Activated CD8-positive, alpha-beta memory T cell treated with anti-CD3 and anti-CD28 coated beads for 36 hours (primary cell): ENCODE measurements around the gene RTRAF. TPM values are rescaled to one million over a fixed set of nuclear protein-coding genes. Genes with fewer than 3 reads are reported as not detected.

Experiments used
- CTCF ChIA-PET: fragments of 350-600 bp; sonication (Branson Sonifier 250); formaldehyde crosslinking; loops from one replicate; lab custom pipeline; 2021; ENCODE audit warnings: antibody characterized with exemption; lab: Charles Lee
- POLR2A ChIA-PET: fragments of 350-600 bp; sonication (Branson Sonifier 250); formaldehyde crosslinking; loops from one replicate; lab custom pipeline; 2021; ENCODE audit warnings: antibody characterized with exemption; lab: Charles Lee
- total RNA-seq, 2 experiments: library from RNA; stranded (reverse); gene quantifications; one replicate each; pipeline ENCODE4 v1.2.3, GENCODE V29; 2021

Gene RTRAF
- total RNA-seq, 2 experiments from 2014 or later = 204 to 217 TPM

GRCh38 chr14:52040598-52040997, 51.3 kb downstream of the RTRAF start:
- CTCF ChIA-PET = no interaction called here
- POLR2A ChIA-PET = no interaction called here

DNA sequence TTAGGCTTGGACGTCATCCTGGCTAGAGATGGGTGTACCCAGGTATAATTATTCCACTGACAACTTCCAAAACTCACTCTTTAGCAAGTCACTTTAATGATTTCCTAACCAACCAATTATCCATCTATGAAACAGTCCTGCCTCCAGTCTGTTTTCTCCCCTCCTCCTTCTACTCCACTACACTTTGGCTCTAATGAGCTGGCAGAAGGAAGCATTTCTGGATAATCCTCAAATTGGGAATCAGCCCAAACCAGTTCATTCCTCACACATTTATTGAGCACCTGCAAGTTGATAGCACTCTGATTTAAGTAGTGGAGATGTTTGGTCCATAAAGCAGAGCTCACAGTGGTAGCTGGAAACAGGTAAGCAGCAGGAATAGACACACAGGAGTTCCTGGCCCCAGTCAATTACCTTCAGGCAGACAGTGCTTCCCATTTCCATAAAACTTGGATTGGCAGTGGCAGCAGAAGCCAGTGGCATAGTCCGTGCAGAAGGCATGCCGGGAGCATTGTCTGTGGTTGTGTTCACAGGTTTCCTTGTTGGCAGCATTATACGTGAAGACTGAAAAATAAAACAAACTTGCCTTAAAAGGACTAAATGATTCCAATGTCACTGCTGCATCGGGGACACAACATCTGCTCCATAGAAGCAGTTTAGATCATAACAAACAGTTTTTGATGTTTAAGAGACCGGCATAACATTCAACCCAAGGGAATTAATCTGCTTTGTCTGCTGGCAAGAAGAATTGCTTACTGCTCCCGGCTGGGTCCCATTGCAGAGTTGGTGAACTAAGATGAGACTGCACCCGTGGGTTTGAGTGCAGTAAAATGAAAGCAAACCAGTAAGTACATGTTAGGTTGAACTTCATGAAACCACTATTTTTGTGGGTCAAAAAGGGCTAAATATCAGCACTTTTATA, 53.3 kb downstream of the RTRAF start:
- ChIA-PET CTCF (interaction anchor here (0.5 to 1.7 kb wide), 3 partner anchors 8 to 89 kb away, joined by 3 to 4 read pairs (median 3); no protein-coding TSS in a partner anchor), POLR2A (no interaction called here)

GRCh38 chr14:52043690-52044089, 54.3 kb downstream of the RTRAF start:
- POLR2A ChIA-PET = interaction anchor here (0.7 kb wide), 1 partner anchor 11 kb away, joined by 4 read pairs; no protein-coding TSS in a partner anchor
- CTCF ChIA-PET = interaction anchor here (0.6 to 1.7 kb wide), 3 partner anchors 9 to 88 kb away, joined by 3 to 5 read pairs (median 4); no protein-coding TSS in a partner anchor

GRCh38 chr14:52044791-52045522, 55.6 kb downstream of the RTRAF start:
- POLR2A ChIA-PET = no interaction called here
- CTCF ChIA-PET = interaction anchor here (0.6 kb wide), 2 partner anchors 67 to 687 kb away, joined by 3 read pairs; no protein-coding TSS in a partner anchor

GRCh38 chr14:52046376-52046917, 57.1 kb downstream of the RTRAF start:
- ChIA-PET CTCF (no interaction called here), POLR2A (interaction anchor here (0.6 kb wide), 1 partner anchor 179 kb away, joined by 4 read pairs; no protein-coding TSS in a partner anchor)

GRCh38 chr14:52048116-52048515, 58.8 kb downstream of the RTRAF start:
- ChIA-PET POLR2A (no interaction called here), CTCF (interaction anchor here (1.3 kb wide), 1 partner anchor 52 kb away, joined by 3 read pairs; no protein-coding TSS in a partner anchor)

DNA sequence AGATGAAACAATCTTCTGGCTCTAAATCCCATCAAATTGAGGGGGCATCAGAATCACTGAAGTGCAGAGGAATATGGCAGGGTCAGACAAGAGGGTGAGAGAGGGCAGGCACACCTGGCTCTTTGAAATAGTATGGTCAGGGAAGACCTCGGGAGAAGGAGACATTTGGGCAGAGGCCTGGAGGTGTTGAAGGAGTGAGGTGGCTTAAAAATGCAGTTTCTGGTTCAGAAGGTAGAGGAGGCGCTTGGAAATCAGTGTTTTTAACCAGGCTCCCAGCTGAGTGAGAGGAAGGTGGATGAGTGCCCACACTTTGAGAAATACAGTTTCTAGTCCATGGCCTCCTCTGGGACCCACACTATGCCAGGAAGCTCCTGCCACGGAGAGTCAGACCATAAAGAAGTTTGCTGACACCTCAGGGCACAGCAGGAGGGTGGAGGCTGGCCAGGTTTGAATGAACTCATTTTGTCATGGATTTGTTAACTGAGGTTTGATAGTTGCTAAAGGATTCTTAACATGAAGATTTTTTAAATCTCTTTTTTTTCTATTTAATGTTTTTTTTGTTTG, 59.4 kb downstream of the RTRAF start:
- CTCF ChIA-PET = no interaction called here

DNA sequence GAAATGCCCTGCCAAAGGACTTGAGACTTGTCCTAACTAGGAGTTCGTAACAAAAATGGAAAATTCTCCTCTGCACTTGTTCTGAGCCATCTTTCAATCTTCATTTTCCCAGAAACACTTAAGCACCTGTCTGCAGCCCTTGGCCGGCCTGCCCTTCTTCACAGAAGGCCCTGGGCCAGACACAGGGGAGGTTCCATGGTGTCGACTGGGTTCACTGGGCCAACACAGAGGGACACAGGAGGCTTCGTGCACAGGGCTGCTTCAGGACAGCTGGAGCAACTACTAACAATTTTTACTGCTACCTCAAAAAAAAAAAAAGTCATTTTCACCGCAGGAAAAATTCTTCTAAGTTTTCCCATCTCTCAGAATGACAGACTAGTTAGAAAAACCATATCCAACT, 59.9 kb downstream of the RTRAF start:
- POLR2A ChIA-PET = no interaction called here
- CTCF ChIA-PET = no interaction called here

More for the DNA sequence above, 59.4 kb downstream of the RTRAF start:
- POLR2A ChIA-PET = no interaction called here

DNA sequence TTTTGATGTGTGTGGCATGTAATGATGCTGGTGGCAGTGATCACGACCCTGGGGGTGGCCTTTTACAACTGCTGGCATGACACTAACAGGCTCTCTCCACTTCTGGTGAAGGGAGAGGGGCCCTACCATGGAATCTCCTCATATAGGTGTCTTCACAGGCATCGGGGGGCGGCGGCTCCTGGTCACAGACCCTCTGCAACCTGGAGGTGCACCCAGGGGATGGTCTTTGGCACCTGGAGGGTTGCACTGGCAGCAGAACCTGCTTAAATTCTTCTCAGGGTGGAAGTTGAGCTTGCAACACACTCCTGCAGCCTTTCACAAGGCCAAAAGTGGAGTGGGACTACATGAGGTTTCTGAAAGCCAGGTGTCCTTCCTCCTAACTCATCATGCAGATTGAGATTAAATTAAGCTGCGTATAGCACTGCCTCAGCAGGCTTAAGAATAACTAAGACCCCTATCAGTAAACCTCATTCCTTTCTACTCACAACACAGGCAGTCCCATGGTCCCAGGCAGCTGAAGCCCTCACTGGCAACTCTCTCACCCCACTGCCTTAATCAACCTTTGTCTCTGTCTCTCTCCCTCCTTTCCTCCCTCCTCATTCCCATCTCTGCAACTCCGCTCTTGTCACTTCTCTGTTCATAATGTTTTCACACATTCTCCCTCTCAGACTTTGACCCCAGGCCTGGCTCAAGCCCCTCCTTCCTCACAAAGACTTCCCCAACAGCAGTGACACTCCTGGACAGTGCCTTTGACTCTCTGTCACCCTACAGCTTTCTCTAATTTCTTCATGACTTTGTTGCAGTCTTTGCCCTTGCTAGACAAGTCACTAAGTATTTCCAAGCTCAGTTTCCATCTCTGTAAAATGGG, 60.6 kb downstream of the RTRAF start:
- POLR2A ChIA-PET = no interaction called here
- CTCF ChIA-PET = no interaction called here

GRCh38 chr14:52051251-52051650, 61.9 kb downstream of the RTRAF start:
- ChIA-PET POLR2A (no interaction called here), CTCF (interaction anchor here (1.0 kb wide), 1 partner anchor 15 kb away, joined by 3 read pairs; no protein-coding TSS in a partner anchor)

DNA sequence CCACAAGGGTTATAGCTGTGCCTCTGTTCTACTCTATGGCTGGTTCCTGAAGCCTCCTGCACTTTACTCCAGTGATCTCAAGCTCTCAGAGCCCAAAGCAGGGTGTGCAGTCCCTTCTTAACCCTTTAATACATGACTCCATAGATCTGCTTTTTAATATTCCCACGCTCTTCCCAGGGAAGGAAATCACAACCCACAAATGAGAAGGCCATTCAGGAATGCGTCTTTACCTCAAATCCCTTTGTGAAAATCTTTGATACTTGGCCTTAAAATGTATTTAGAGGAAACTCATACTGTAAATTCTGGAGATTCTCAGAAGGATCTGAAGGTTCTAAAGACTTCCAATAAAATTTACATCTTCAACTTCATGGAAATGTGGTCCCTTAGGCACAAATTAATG, 62.5 kb downstream of the RTRAF start:
- POLR2A ChIA-PET = no interaction called here
- CTCF ChIA-PET = interaction anchor here (1.0 kb wide), 1 partner anchor 16 kb away, joined by 3 read pairs; no protein-coding TSS in a partner anchor

DNA sequence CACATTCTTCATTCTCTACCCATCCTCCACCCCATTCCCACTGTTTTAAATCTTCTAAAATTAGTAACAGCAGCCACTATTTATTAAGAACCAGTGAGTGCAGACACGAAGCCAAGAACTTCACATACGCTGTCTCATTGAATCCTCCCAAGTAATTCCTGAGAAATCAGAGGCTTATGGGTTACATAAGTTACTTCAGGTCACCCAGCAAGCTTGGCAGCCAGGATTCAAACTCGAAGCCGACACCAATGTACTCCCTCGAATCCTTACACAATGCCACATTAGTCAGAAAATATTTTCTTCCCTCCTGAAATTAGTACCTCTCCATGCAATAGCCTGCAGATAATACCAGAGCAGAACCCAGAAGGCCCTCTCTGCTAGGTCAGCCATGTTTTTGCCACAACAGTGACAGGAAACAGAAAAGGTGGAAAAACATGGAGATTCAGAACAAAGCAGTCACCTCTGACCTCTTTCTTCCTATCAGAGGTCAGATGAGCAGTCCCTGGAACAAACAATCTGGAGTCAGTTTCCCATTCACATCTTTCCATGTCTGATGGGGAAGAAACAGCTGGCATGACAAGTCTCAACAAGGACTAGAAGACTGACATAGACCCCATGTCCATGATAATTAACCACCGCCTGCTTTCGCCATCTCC, 63.1 kb downstream of the RTRAF start:
- ChIA-PET POLR2A (no interaction called here), CTCF (interaction anchor here (1.0 kb wide), 1 partner anchor 17 kb away, joined by 3 read pairs; no protein-coding TSS in a partner anchor)

GRCh38 chr14:52053044-52053443, 63.7 kb downstream of the RTRAF start:
- POLR2A ChIA-PET = no interaction called here
- CTCF ChIA-PET = no interaction called here

- ChIA-PET POLR2A (no interaction called here), CTCF (no interaction called here)
Measured at GRCh38 chr14:52054678-52055077, 65.3 kb downstream of the RTRAF start.

DNA sequence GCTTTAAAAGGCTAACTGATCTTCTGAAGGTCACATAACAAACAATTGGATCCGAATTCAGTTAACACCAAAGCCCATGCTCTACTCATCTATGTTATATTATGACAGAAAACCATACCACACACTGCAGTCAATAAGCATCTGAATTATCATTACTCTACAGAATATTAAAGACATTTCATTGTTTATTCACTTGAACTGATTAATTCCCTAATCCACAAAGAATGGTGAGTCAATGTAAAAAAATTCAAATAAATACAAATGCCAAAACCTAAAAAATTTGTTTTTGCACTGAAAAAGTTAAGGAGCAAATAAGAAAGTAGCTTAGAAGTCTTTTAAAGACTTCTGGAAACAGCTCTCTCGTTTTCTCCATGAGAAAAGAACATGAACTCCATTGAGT, 65.8 kb downstream of the RTRAF start:
- ChIA-PET CTCF (no interaction called here), POLR2A (no interaction called here)

GRCh38 chr14:52058341-52058740, 69.0 kb downstream of the RTRAF start:
- CTCF ChIA-PET = no interaction called here
- POLR2A ChIA-PET = no interaction called here

DNA sequence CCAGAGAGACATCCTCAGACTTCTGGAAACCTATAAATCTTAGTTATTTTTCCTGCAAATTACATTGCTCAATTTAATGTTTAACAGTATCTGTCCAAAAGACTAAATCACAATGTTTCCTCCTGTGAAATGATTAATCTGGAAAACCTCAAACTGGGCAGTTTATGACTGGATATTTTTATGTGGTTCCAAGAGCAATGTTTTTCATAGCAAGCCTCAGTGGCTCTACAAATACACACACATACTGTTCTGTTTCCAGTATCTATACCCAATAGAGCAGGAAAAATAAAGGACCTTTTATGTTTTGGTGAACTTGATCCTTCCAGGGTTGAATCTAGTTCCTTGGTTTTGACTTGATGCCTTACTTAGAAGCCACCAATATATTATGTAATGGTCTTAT, 70.3 kb downstream of the RTRAF start:
- POLR2A ChIA-PET = no interaction called here
- CTCF ChIA-PET = no interaction called here

GRCh38 chr14:52060080-52060479, 70.7 kb downstream of the RTRAF start:
- ChIA-PET POLR2A (no interaction called here), CTCF (no interaction called here)
